H7 (cell line): ENCODE measurements around the gene TIMM13. TPM values are rescaled to one million over a fixed set of nuclear protein-coding genes. Genes with fewer than 3 reads are reported as not detected.
"Not testable (repeated sequence)": the region's sequence is repeated elsewhere in the genome, so short reads cannot be mapped to it uniquely, and the experiment has no call there.

ENCODE experiments used
- DNase-seq: peaks from one replicate; pipeline ENCODE4 v3.0.0; 2012
- H3K27me3 ChIP-seq: 2 replicates; pipeline ENCODE4 v1.6.0; 2011; ENCODE audit warnings: mild to moderate bottlenecking, low read length; ENCODE audit not compliant: control insufficient read depth, insufficient read depth
- H3K36me3 ChIP-seq: replicated peaks from 2 replicates; pipeline ENCODE4 v1.5.1; 2011; ENCODE audit warnings: low read length; ENCODE audit not compliant: control insufficient read depth, insufficient read depth
- H3K4me3 ChIP-seq: 2 replicates; pipeline ENCODE4 v1.5.1; 2011; ENCODE audit warnings: low read depth, mild to moderate bottlenecking, control low read depth, low read length, moderate library complexity; ENCODE audit not compliant: insufficient read depth
- total RNA-seq: library from RNA; depleted of rRNA; stranded (reverse); fragments of >200 nt; shearing (Covaris generic); gene quantifications from 2 replicates; pipeline ENCODE4 v1.2.3, GENCODE V29; 2014; rRNA removed

TIMM13 gene
- 176 and 179 TPM in 2 replicates for total RNA-seq

GRCh38 chr19:2427429-2428320 lies at the start of gene TIMM13:
Gene TIMM13, minus strand, starts transcription at chr19:2427586. Its CDS starts 53 bp downstream, at chr19:2427533.
- peak within 1 kb of the TSS; percentile 95 for H3K4me3 ChIP-seq
- H3K27me3 ChIP-seq, result no peaks in the 10 kb centered on the region
- peak; percentile 98 for DNase-seq
- H3K36me3 ChIP-seq, result peaks cover 10% of the 10 kb centered on the region

- H3K27me3 ChIP-seq, result peaks cover 6% of the 10 kb centered on the region; the same call in 1 of the 2 replicates
- H3K36me3 ChIP-seq, result peaks cover 2% of the 10 kb centered on the region; the same call in 1 of the 2 replicates
- H3K4me3 ChIP-seq, result peak overlapping the region; percentile 95
- peak; percentile 88 for DNase-seq
Measured at GRCh38 chr19:2476451-2477140, 49.2 kb upstream of the TIMM13 start.

- H3K27me3 ChIP-seq, result peaks cover 6% of the 10 kb centered on the region; the same call in 1 of the 2 replicates
- peaks cover 2% of the 10 kb centered on the region; the same call in 1 of the 2 replicates for H3K36me3 ChIP-seq
- H3K4me3 ChIP-seq, result peak within 1 kb of the TSS; percentile 95
- DNase-seq, result peak; percentile 100
Measured at GRCh38 chr19:2475702-2476450, 48.5 kb upstream of the TIMM13 start, which contains the start of gene GADD45B. Gene GADD45B, plus strand, starts transcription at chr19:2476127. Its CDS starts 232 bp downstream, at chr19:2476359.

GRCh38 chr19:2475018-2475701 lies 47.8 kb upstream of the TIMM13 start:
- DNase-seq, result peak; percentile 79
- Histone ChIP-seq H3K27me3 (peaks cover 6% of the 10 kb centered on the region; the same call in 1 of the 2 replicates), H3K4me3 (peak overlapping the region; percentile 95), H3K36me3 (peaks cover 2% of the 10 kb centered on the region; the same call in 1 of the 2 replicates)

GRCh38 chr19:2474232-2475017 lies 47.0 kb upstream of the TIMM13 start:
- peak; percentile 98 for DNase-seq
- peaks cover 2% of the 10 kb centered on the region; the same call in 1 of the 2 replicates for H3K36me3 ChIP-seq
- H3K4me3 ChIP-seq, result peak overlapping the region; percentile 95
- peaks cover 6% of the 10 kb centered on the region; the same call in 1 of the 2 replicates for H3K27me3 ChIP-seq

GRCh38 chr19:2469915-2470200 lies 42.5 kb upstream of the TIMM13 start:
- not testable (repeated sequence) for H3K4me3 ChIP-seq, DNase-seq, H3K36me3 ChIP-seq, H3K27me3 ChIP-seq

GRCh38 chr19:2469102-2469914 lies 41.9 kb upstream of the TIMM13 start:
- H3K36me3 ChIP-seq, result no peaks in the 10 kb centered on the region
- no peak overlapping the region for H3K4me3 ChIP-seq
- peak; percentile 56 for DNase-seq
- no peaks in the 10 kb centered on the region for H3K27me3 ChIP-seq

- no peaks in the 10 kb centered on the region for H3K27me3 ChIP-seq
Measured at GRCh38 chr19:2468596-2468995, 41.2 kb upstream of the TIMM13 start.

GRCh38 chr19:2464389-2464788 lies 37.0 kb upstream of the TIMM13 start:
- no peaks in the 10 kb centered on the region for H3K27me3 ChIP-seq
- H3K36me3 ChIP-seq, result no peaks in the 10 kb centered on the region
- DNase-seq, result no peak

More at GRCh38 chr19:2468596-2468995, 41.2 kb upstream of the TIMM13 start:
- no peak overlapping the region for H3K4me3 ChIP-seq
- H3K36me3 ChIP-seq, result no peaks in the 10 kb centered on the region
- DNase-seq, result no peak

GRCh38 chr19:2463694-2464093 lies 36.3 kb upstream of the TIMM13 start:
- not testable (repeated sequence) for H3K36me3 ChIP-seq, H3K4me3 ChIP-seq, DNase-seq, H3K27me3 ChIP-seq

More at GRCh38 chr19:2464389-2464788, 37.0 kb upstream of the TIMM13 start:
- H3K4me3 ChIP-seq, result no peak overlapping the region

GRCh38 chr19:2462635-2463421 lies 35.4 kb upstream of the TIMM13 start:
- Histone ChIP-seq H3K36me3 (no peaks in the 10 kb centered on the region), H3K27me3 (no peaks in the 10 kb centered on the region), H3K4me3 (peak overlapping the region; percentile 67)
- DNase-seq, result peak; percentile 93
